NCI-H1436 treated with DMSO at 0.1 percent for 48 hours (cell line): ENCODE measurements around the gene ZNG1B.
"Not testable (repeated sequence)": the region's sequence is repeated elsewhere in the genome, so short reads cannot be mapped to it uniquely, and the experiment has no call there.

Source experiments
- DNase-seq: peaks from one replicate; lab custom pipeline; 2025; lab: John Stamatoyannopoulos, UW

The ZNG1B gene

GRCh38 chr2:113437508-113438465 lies at the start of gene ZNG1B:
Gene ZNG1B (plus strand): TSS chr2:113437691. CDS start chr2:113437869, 178 bp downstream.
- DNase-seq: not testable (repeated sequence)

- no peak for DNase-seq
These were observed 47.2 kb upstream of the ZNG1B start for GRCh38 chr2:113390124-113390849.

- no peak for DNase-seq
These were observed 46.4 kb upstream of the ZNG1B start for GRCh38 chr2:113391073-113391472.

GRCh38 chr2:113406114-113406513 lies 31.4 kb upstream of the ZNG1B start:
- DNase-seq: no peak

- no peak for DNase-seq
These were observed 29.9 kb upstream of the ZNG1B start for GRCh38 chr2:113407446-113408099.

- DNase-seq: not testable (repeated sequence)
These were observed 25.7 kb upstream of the ZNG1B start for GRCh38 chr2:113411725-113412352.

GRCh38 chr2:113412774-113413173 lies 24.7 kb upstream of the ZNG1B start:
- DNase-seq: not testable (repeated sequence)

- not testable (repeated sequence) for DNase-seq
These were observed 5.7 kb upstream of the ZNG1B start for GRCh38 chr2:113431773-113432172.

- not testable (repeated sequence) for DNase-seq
These were observed 4.0 kb upstream of the ZNG1B start for GRCh38 chr2:113433468-113433867.

GRCh38 chr2:113465770-113466169 lies 28.3 kb downstream of the ZNG1B start:
- DNase-seq: not testable (repeated sequence)

GRCh38 chr2:113476688-113477368 lies 39.3 kb downstream of the ZNG1B start:
- not testable (repeated sequence) for DNase-seq

GRCh38 chr2:113496527-113496926 lies 59.0 kb downstream of the ZNG1B start:
- DNase-seq: not testable (repeated sequence)

GRCh38 chr2:113498365-113498764 lies 60.9 kb downstream of the ZNG1B start, which contains the start of gene FOXD4L1:
Gene FOXD4L1 (plus strand): TSS chr2:113498665. CDS start chr2:113499257, 592 bp downstream.
- not testable (repeated sequence) for DNase-seq

- DNase-seq: not testable (repeated sequence)
These were observed 61.8 kb downstream of the ZNG1B start for GRCh38 chr2:113499019-113499885.

- not testable (repeated sequence) for DNase-seq
These were observed 62.6 kb downstream of the ZNG1B start for GRCh38 chr2:113499886-113500722.

GRCh38 chr2:113500723-113501038 lies 63.2 kb downstream of the ZNG1B start:
- DNase-seq: not testable (repeated sequence)

- not testable (repeated sequence) for DNase-seq
These were observed 65.0 kb downstream of the ZNG1B start for GRCh38 chr2:113502216-113503093.
